ENCODE data around the gene PAX6. TPM values are rescaled to one million over a fixed set of nuclear protein-coding genes. Genes with fewer than 3 reads are reported as not detected.
A peak's percentile ranks its signal among the peaks of the same experiment; 100 is the strongest.

The PAX6 gene
- total RNA-seq, 1 donor from 2014 or later: not detected

DNA sequence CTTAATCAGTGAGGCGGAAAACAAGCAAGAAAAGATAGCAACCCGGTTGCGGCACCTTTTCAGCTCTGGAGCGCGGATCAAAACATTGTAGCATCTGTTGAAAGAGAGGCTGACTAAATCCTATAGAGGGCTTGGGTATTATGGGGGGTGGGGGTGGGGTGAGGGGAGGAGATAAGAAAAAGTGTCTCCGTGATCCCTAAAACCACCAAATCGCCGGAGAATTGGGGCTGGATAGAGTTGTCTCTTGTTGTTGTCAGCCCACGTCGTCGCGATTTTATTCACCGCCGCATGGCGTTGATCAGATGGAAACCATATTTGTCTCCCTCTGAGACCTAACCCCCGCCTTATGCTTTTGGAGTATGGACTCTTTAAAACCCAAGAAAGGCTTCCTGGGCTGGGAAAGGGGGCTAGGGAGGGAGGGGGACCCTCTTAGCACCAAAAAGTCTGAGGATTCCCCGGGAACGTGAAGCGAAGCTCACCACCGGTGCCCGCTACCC, 13.0 kb downstream of the PAX6 start:
- TF ChIP-seq, protein P1, sequence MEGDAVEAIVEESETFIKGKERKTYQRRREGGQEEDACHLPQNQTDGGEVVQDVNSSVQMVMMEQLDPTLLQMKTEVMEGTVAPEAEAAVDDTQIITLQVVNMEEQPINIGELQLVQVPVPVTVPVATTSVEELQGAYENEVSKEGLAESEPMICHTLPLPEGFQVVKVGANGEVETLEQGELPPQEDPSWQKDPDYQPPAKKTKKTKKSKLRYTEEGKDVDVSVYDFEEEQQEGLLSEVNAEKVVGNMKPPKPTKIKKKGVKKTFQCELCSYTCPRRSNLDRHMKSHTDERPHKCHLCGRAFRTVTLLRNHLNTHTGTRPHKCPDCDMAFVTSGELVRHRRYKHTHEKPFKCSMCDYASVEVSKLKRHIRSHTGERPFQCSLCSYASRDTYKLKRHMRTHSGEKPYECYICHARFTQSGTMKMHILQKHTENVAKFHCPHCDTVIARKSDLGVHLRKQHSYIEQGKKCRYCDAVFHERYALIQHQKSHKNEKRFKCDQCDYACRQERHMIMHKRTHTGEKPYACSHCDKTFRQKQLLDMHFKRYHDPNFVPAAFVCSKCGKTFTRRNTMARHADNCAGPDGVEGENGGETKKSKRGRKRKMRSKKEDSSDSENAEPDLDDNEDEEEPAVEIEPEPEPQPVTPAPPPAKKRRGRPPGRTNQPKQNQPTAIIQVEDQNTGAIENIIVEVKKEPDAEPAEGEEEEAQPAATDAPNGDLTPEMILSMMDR (IDR thresholded peaks at IDR 0.05): no peak
- CTCF ChIA-PET: no interaction called here
- intact Hi-C loops (cut with micrococcal nuclease): loop anchor here (2.0 to 5.0 kb wide), 2 partner anchors 15 to 34 kb away; no protein-coding TSS in a partner anchor
- H3K27me3 Mint-ChIP-seq: peaks cover 64% of the 10 kb centered on the region
- H3K36me3 Mint-ChIP-seq (ENCODE audit: low read depth): peaks cover 1% of the 10 kb centered on the region
- H3K4me1 Mint-ChIP-seq: peaks cover 20% of the 10 kb centered on the region
- DNase-seq (no peak), ATAC-seq (ENCODE audit: low read depth) (no peak)
- H3K27ac Mint-ChIP-seq: no peak overlapping the region
- peak overlapping the region; percentile 24 for H3K4me3 Mint-ChIP-seq
- H3K9me3 Mint-ChIP-seq: peaks cover 2% of the 10 kb centered on the region
- POLR2A ChIA-PET: interaction anchor here (0.7 kb wide), 2 partner anchors 405 to 409 kb away, joined by 3 to 5 read pairs; no protein-coding TSS in a partner anchor

DNA sequence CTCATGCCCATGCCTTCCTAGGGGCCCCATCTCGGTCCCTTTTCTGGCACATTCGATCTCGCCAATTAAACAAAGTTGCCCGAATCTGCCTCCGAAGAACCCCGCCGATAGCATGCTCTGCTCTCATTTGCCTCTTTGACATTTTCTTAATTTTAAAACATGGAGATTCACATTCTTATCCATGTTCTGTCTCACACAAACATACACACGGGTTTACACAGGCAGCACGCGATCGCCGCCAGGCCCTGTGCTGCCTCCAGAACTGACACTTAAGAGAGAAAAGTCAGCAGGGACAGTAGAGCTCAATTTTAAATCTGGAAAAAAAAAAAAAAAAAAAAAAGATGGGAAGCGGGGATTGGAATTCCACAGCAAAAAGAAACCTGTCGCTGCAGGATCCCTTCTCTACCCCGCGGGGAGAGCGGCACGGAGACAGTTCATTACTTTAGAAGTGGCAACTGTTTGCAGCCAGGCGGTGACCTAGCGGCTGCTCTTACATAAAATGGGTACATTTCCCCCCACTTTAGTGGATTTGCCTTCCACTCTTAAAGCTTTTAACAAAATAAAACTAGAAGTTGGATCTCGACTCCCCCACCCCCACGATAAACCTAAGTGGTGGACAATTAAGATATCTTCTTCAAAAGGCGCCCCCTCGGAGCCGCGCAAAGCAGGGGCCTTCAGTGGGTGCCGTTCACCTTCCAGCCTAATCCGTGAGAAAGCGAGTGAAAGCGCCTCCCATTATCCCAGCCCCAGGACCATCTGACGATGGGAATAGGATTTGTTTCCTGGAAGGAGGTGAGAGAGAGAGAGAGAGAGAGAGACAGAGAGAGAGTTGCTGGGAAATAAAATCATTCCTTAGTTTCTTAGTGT, 13.7 kb downstream of the PAX6 start:
- H3K27ac Mint-ChIP-seq: no peak overlapping the region
- peaks cover 20% of the 10 kb centered on the region for H3K4me1 Mint-ChIP-seq
- TF ChIP-seq, protein P1 (IDR thresholded peaks at IDR 0.05): no peak
- ATAC-seq (ENCODE audit: low read depth) (no peak), DNase-seq (no peak)
- H3K4me3 Mint-ChIP-seq: peak overlapping the region; percentile 24
- peaks cover 1% of the 10 kb centered on the region for H3K36me3 Mint-ChIP-seq (ENCODE audit: low read depth)
- no peaks in the 10 kb centered on the region for H3K9me3 Mint-ChIP-seq
- CTCF ChIA-PET: no interaction called here
- intact Hi-C loops (cut with micrococcal nuclease): loop anchor here (2.0 to 5.0 kb wide), 2 partner anchors 15 to 35 kb away; no protein-coding TSS in a partner anchor
- H3K27me3 Mint-ChIP-seq: peaks cover 62% of the 10 kb centered on the region
- POLR2A ChIA-PET: interaction anchor here (0.7 kb wide), 1 partner anchor 410 kb away, joined by 5 read pairs; no protein-coding TSS in a partner anchor

DNA sequence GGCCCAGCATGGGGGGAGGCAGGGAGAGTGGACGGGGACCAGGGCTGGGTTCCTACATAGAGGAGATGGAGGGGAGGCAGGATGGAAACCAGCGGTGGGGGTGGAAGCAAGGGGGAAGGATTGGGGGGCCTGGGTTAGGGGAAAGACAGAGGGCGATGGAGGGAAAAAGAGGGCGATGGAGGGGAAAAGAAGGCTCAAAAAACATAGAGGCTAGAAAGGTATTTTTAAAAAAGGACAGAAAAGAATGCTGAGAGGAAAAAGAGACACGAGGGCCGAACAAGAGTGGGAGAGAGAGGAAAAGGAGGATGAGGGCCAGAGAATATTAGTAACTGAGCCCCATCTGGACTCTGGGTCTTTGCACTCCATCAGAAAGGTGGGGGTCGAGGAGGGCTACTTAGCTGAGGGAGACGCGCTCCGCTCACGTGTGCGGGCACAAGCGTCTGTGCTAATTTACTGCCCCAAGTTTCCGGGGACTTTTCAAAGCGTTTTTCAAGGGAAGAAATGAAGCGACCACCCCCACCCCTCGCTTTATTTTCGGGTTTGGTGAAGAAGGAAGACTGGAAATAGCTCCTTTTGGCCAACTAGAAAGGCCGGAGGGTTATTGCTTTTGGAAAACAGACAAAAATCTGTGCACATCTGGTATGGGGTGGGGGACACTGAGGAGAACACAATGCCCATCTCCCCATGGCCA, 14.5 kb downstream of the PAX6 start:
- POLR2A ChIA-PET: no interaction called here
- Mint-ChIP-seq H3K4me3 (no peak overlapping the region), H3K9me3 (no peaks in the 10 kb centered on the region), H3K4me1 (peaks cover 20% of the 10 kb centered on the region), H3K27ac (no peak overlapping the region), H3K27me3 (peaks cover 58% of the 10 kb centered on the region), H3K36me3 (ENCODE audit: low read depth) (peaks cover 1% of the 10 kb centered on the region)
- ATAC-seq (ENCODE audit: low read depth): no peak
- TF ChIP-seq, protein P1 (IDR thresholded peaks at IDR 0.05): no peak
- intact Hi-C loops (cut with micrococcal nuclease): loop anchor here (5.0 kb wide), 1 partner anchor 36 kb away; no protein-coding TSS in a partner anchor
- DNase-seq: no peak
- CTCF ChIA-PET: no interaction called here

DNA sequence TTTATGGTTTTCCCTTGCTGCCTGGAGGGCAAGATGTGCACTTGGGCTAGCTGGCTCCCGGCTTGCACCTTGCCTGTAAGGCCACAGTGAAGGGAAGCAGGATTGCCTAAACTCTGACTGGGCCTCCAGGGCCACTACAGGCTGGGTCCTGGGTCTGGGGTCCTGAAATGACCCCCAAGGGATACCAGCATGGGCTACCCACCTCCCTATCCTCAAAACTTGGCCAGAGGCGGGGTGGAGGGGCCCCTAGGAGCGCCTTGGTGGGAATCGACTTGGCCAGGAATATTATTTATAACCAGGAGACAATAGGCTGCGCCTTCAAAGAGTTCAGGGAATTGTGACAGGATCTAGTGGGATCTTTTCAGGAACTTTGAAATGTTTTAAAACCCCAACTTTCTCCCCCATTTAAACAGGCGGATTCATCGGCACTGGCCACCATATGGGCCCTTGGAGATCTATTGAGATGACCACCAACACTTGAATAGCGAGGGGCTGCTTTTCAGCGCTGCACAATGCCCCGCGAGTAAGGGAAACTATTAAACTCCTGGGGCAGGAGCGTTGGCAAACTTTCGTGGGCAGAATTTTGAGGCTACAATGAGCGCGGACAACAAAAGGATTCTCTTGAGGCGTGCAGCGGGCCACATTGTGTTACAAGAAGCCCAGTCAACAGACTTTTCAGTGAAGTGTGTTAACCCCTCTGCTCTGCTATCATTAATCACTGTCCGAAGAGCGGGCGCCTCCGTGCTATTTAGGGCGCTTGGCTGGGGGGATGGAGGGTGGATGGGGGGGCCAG, 15.2 kb downstream of the PAX6 start:
- TF ChIP-seq, protein P1 (IDR thresholded peaks at IDR 0.05): no peak
- Mint-ChIP-seq H3K4me1 (peaks cover 20% of the 10 kb centered on the region), H3K4me3 (no peak overlapping the region), H3K36me3 (ENCODE audit: low read depth) (peaks cover 1% of the 10 kb centered on the region), H3K9me3 (no peaks in the 10 kb centered on the region), H3K27me3 (peaks cover 51% of the 10 kb centered on the region), H3K27ac (no peak overlapping the region)
- no peak for DNase-seq
- CTCF ChIA-PET: no interaction called here
- intact Hi-C loops (cut with micrococcal nuclease): loop anchor here (5.0 kb wide), 1 partner anchor 36 kb away; no protein-coding TSS in a partner anchor
- POLR2A ChIA-PET: no interaction called here
- ATAC-seq (ENCODE audit: low read depth): no peak

Measured in activated B cell treated with CpG ODN at 0.5 μM for 24 hours (primary cell).